Stomach (tissue), 4 donors: Measurements from ENCODE around the gene TM6SF1.

Source experiments
- POLR2A ChIP-seq, 4 donors: fragments of 450-650 bp; IDR thresholded peaks; one replicate each; pipeline ENCODE4 v1.6.1; 2016; ENCODE audit warnings: antibody characterized with exemption in 4 of 4, control low read depth in 2 of 4, mild to moderate bottlenecking in 1 of 4, moderate library complexity in 1 of 4
- TF ChIP-seq, protein P1 (sequence below), 7 experiments: fragments of 450-650 bp in 4 of 7; fragments of 200-600 bp in 3 of 7; sonication (generic) in 3 of 7; IDR thresholded peaks; one replicate each; pipeline ENCODE4 v1.5.1; 2016 to 2019; ENCODE audit warnings: antibody characterized with exemption in 7 of 7, control low read depth in 2 of 7, mild to moderate bottlenecking in 1 of 7

DNA sequence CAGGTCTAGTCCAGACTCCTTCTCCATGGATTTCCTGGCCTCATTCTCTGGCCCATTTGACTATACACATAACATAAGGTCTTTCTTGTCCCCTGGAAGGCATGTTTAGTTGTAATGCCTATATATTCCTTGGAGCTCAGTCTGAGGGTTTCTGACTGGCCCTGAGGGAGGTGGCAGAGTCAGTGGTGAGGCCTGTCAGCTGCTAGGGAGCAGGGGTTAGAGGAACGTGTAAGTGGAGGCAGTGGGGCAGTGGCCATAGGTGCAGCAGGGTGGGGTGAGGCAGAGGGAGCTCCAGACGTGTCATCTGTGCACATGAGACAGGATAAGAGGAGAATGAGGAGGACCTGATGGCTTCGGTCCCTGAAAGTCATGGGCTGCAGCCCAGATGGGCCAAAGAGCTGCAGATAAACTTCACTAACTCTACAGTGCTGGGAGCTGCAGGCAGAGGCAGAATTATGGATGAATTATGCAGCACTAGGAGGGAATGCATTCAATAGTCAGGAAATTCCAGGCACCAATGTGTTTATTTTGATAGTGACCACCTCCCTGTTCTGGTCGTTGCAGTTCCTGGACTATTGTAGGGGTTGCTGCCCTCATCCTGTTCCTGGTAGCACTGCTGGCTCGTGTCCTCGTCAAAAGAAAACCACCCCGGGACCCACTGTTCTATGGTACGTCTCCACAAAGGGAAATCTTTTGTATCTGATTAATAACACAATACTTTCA, 4.9 kb downstream of the TM6SF1 start:
- TF ChIP-seq, protein P1, sequence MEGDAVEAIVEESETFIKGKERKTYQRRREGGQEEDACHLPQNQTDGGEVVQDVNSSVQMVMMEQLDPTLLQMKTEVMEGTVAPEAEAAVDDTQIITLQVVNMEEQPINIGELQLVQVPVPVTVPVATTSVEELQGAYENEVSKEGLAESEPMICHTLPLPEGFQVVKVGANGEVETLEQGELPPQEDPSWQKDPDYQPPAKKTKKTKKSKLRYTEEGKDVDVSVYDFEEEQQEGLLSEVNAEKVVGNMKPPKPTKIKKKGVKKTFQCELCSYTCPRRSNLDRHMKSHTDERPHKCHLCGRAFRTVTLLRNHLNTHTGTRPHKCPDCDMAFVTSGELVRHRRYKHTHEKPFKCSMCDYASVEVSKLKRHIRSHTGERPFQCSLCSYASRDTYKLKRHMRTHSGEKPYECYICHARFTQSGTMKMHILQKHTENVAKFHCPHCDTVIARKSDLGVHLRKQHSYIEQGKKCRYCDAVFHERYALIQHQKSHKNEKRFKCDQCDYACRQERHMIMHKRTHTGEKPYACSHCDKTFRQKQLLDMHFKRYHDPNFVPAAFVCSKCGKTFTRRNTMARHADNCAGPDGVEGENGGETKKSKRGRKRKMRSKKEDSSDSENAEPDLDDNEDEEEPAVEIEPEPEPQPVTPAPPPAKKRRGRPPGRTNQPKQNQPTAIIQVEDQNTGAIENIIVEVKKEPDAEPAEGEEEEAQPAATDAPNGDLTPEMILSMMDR (IDR thresholded peaks at IDR 0.05), result no peak
- no peak for TF ChIP-seq POLR2A (IDR thresholded peaks at IDR 0.05)
